Measurements from ENCODE around the gene PRKAG2.
"Not testable (repeated sequence)": the region's sequence is repeated elsewhere in the genome, so short reads cannot be mapped to it uniquely, and the experiment has no call there.

Gene PRKAG2

DNA sequence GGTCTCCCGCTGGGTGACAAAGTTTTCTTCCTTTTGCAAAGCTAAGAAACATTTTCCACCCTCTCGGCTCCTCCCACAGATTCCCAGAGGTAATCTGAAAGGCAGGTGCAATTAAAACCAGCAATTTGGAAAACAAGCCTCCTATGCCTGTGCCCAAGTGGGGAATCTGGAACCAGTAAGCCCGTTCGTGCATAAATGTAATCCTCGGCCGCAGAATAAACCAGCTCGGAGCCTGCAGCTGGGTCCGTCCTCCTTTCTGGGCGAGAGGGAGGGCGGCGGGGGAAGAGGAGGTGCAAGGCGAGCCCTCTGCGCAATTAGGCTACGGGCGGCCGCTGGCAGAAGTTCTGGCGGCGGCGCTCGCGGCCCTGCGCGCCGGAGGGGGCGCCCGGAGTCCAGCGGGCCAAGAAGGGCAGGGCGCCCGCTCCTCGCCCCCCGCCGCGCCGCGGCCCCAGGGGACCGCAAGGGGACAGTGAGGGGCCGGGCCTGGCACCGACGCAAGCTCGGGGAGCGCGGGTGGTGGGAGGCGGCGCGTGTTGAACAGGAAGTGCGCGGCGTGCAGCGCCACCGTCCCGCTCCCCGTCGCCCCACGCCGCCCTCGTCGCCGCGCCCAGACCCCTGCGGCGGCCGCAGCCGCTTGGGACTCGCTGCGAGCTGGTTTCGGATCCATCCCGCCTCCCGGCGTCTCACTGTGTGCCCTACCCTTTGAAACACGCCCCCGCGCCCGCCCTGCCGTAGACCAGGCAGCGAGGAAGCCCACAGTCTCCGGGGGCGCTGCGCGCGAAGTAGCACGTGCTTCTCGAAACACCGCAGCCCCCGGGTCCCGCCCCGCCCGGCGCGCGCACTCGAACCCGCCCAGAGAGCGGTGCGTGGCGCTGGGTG is at the start of gene PRKAG2:
Gene PRKAG2, minus strand, starts transcription at position 217 of the 879 bp plus-strand sequence. CDS start 495 bp downstream, outside the sequence.
- DNase-seq: peak; percentile 15

DNA sequence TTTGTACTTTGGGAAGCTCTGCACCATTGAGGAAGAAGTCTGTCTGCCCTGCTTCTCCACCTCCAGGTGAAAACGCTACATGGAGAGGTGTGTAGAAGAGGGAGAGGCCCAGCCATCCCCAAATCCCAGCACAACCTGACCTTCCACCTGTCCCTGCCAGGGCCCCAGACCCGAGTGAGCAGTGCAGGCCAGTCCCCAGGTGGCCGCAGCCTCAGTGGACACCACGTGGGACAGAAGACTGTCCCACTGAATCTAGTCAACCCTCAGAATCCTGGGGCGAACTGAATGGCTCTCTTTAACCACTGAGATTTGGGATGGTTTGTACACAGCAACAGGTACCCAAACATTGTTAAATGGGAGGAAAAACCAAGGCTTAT is 49.4 kb upstream of the PRKAG2 start:
- DNase-seq: no peak

DNA sequence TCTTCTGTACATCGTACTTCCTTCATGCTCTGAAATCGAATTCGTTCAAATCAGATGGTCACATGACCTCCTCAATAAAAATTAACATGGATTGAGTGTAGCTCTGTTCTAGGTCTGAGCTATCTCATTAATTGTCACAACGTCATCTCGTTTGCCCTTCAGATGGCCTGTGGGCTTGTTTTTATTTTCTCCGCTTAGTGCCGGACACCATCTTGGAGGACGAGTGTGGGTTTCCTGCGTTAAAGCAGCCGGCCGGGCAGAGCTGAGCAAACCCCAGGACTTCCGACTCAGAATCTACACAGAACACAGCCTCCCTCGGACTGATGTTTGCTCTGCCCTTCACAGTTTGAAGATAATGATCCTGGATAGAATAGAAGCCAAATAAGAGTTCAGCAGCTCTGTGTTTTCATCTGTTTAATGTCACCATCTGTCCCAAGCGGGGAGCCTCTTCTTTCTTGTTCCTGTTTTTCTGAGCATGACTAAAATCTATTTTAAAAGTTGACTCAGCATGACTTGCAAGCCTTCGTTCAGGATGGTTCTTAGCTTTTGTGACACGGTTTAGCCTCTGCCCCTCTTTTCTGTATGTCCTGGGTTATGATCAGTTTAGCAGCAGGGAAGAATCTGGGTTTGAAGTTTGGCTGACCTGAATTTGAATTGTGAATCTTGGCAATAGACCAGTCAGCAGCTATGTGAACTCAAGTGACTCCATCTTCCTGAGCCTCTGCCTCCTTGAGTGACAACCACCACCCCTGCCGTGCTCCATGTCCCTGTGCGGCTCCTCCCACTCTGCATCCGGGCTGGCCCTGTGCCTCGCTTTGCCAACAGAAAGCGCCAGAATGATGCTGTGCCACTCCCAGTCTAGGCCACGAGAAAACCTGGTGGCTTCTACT is 48.8 kb upstream of the PRKAG2 start:
- no peak for DNase-seq

DNA sequence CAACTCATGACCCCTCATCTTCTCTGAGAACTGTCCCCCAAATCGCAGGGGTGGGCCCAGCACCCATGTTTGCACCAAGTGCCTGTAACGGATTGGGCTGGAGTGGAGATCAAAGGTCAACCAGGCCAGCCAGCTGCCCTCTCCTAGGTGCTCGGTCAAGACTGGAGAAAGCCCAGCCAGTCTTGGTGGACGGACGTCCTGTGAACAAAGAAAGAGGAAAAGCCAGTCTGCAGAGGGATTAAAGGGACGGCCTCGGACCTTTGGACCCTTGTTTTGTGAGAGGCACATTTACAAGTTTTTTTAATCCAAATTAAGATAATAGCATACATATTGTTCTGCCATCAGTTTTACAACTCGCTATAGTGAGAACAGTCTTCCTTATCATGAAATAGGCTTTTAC is 47.6 kb upstream of the PRKAG2 start:
- no peak for DNase-seq

DNA sequence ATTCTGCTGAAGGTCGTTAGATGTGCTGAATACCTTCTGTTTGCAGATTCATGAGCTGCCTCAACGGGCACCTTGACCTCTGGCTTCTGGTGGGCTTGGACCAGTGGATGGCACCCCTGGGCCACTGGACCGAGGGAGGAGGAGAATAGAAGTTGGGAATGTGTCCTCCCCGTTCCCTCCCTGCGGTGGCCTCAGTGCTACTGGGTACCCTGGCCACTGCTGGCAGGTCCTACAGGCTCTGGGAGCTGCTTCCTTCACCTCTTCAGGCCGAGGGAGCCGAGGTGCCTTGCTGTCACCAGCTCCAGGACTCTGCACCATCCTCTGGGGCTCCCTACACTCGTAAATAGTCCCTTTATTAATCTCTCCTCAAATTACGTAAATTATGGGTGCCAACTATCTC is 47.1 kb upstream of the PRKAG2 start:
- DNase-seq: no peak

DNA sequence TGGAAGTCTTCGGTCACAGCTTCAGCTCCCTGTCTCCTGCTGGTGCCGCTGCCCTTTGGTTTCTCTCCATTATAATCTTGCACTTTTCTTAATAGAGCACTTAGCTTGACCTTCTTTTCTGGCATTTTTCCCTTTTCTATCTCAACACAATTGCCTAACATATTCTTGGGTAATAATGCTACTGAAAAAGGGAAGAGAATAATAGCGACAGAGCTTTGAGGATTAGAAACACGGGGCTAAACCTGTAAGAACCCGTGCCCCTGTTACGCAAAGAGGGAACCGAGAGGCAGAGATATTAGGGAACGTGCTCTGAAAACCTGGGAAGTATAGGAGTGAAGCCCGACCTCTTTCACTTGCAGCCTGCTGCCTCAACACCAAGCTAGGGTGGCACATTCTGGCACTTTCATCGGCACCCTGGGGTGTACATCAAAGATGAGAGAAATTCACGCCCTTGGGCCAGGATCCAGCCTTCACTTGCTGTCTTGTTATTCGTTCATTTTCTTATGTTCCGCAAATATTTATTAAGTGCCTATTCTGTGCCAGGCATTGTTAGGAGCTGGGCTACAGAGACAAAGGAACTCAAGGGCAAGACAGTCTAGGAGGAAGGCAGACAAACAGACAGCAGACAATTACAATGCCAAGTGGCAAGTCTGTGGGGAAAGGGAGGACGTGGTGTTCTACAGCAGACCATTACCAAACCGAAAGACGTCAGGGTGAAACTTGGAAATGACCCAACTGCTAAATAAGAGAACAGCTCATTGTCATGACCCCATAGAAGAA is 46.4 kb upstream of the PRKAG2 start:
- DNase-seq: no peak

DNA sequence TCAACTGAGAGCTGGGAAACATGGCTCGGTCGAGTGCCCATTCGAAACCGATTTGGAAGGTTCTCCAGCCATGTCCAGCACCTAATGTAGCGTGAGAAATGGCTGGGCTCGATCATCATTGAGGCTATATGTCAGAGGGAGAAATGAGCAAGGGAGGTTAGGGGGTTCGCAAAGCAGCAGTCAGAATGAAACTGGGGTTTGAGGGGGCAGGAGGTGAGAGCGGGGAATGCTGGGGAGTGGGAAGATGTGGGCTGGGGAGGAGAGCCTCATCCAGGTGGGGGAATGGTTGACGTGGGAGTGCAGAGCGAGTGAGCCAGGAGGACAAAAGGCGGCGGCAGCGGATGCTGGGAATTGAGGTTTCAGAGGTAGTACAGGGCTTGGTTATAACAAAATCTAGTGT is 44.5 kb upstream of the PRKAG2 start:
- no peak for DNase-seq

DNA sequence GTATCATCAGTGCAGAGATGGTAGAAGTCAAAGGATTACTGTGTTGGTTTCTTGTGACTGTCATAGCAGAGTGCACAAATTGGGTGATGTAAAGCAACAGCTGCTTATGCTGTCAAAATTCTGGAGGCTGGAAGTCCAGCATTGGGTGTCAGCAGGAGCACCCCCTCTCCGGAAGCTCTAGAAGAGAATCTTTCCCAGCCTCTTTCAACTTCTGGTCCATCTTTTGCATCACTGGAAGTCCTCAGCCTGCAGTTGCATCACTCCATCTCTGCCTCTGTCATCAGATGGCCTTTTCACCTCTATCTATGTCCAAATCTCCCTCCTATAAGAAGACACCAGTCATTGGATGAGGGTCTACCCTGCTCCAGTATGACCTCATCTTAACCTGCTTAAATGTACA is 43.6 kb upstream of the PRKAG2 start:
- no peak for DNase-seq

DNA sequence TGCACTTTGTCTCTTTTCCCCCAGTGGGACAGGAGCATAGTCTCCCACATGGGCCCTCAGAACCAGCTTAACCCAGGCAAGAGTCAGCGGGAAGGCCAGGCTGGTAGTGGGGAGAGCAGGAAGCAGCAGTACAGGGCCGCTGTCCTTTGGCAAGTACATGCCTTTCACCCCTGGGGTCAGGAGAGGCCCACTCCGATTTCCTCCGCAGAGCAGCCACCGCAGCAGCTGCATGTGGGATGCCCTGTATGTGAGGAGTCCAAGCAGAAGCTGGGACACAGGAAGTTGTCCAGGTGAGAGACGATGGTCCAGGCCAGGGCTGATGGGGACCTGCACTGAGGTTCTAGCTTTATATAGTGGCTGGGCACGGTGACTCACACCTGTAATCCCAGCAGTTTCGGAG is 42.7 kb upstream of the PRKAG2 start:
- no peak for DNase-seq

DNA sequence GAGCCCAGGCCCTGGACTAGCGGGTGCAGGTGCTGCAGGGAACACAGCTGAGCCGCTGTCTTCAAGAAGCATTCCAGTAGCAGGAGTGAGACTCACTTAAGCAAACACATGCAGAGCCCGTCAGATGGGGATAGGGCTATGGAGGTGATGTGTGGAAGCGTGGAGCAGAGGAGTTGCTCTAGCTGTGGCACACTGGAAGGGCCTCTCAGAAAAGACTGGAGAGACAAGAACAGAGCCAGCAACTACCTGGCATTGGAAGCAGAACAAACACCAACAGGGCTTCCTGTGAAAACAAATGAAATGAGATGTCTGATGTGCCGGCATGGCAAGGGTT is 41.6 kb upstream of the PRKAG2 start:
- DNase-seq: no peak

DNA sequence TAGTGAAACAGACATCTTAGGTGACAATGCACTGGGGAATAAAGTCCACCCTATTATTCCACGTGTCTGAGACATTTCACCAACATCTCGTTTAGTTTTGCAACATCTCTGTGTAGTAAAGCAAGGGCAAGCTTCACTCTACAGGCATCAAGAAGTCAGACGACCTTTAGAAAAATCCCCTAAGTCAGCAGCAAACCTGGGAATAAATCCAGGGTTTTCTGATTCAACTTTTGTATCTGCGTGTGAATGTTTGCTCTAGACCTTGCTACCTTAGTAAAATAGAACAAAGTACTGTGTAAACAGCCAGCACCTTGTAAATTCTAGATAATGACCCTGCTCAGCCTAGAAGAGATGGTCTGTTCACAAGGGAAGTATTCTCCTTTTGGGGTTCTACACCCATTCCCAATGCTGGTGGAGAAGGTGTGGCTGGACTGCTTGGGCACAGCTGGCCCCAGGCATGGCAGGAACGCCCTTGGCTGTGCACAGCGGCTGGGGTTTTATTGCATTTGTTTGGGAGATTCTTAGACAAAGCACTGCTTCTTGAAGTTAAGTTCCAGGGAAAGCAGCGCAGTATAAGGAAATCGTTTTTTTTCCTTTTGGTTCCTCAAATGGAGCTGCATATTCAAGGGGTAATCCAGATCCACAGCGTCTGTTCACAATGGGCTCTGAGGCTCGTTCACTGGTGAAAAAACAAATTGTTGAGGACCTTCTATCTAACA is 41.0 kb upstream of the PRKAG2 start:
- no peak for DNase-seq

DNA sequence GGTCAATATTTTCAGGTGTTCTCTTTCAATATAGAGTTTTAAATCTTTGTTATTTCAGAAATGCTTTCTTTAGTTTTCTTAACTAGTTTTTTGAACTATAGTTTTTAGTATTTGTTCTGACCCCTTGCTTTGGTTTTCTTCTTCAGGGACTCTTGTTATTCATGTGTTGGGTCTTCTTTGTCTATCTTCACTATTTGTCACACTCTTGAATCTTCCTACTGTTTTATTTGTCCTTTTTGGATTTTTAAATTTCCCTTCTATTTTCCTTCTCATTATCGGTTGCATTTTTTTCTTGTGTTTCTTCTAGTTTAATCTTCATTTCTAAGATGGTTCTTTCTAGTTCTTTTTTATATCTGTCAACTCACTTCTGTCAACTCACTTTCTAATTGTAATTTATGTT is 37.1 kb upstream of the PRKAG2 start:
- no peak for DNase-seq

DNA sequence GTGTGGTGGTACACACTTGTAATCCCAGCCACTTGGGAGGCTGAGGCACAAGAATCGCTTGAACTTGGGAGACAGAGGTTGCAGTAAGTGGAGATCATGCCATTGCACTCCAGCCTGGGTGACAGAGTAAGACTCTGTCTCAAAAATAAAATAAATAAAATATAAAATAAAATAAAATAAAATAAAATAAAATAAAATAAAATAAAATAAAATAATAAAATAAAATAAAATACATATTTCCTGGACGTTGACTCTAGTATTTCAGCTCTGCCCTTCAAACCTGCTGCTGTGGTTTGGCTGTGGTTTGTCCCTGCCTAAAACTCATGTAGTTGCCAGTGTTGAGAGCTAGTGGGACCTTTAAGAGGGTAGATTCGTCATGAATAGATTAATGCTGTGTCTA is 33.7 kb upstream of the PRKAG2 start:
- not testable (repeated sequence) for DNase-seq

DNA sequence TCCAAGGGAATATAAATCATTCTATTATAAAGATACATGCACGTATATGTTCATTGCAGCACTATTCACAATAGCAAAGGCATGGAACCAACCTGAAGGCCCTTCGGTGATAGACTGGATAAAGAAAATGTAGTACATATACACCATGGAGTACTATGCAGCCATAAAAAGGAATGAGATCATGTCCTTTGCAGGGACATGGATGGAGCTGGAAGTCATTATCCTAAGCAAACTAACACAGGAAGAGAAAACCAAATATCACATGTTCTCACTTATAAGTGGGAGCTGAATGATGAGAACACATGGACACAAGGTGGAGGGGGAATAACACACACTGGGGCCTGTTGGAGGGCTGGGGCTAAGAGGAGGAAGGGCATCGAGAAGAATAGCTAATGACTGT is 30.2 kb upstream of the PRKAG2 start:
- DNase-seq: not testable (repeated sequence)

DNA sequence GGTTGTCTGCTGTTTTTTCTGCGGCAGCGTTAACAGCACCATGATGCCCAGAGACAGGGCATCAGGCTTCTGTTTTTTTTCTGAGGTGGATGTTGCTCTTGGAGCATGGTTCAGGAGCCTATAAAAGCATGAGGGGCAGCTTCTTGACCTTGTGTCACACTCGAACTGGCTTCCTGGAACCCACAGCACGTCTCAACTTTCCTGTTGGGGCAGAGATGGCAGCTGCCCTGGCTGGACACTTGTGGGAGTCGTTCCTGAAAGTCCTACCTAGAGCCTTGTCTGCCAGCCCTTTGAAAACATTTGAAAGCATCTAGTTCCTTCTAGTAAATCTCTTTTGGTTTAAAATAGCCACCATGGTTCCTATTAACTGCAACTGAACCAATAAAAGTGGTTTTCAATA is 28.9 kb upstream of the PRKAG2 start:
- DNase-seq: no peak

DNA sequence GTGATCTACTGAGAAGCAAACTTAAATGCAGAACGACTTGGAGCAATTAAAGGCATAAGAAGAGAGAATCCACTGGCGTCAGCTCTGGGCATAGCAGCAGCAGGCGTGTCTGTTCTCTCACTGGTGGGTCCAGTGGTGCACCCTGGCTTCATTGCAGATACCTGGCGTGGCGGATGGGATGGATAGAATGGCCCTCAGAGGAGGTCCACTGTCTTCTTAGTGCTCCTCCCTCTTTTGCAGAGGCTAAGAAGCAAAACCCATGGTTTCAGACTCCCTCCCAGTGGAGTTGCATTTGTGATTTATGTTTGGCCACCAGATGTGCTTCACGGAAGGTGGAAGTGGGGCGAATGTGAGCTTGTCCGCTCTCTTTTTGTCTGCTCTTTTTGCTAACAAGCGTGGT is 28.4 kb upstream of the PRKAG2 start:
- DNase-seq: no peak

DNA sequence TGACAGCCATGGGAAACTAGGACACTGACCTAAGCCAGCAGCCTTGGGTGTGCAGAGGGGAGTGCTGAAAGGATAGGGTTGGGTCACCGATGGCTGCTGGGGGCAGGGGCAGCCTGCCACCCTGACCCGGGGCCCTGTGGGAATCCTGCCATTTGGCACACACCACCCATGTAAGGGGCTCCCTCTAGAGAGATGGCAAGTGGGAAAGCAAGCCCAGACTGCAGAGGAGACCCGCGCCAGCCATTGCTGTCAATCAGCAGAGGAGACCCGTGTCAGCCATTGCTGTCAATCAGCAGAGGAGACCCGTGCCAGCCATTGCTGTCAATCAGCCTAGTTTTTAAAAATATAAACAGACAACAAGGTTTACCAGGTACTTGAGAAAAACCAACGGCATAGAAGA is 27.4 kb upstream of the PRKAG2 start:
- no peak for DNase-seq

DNA sequence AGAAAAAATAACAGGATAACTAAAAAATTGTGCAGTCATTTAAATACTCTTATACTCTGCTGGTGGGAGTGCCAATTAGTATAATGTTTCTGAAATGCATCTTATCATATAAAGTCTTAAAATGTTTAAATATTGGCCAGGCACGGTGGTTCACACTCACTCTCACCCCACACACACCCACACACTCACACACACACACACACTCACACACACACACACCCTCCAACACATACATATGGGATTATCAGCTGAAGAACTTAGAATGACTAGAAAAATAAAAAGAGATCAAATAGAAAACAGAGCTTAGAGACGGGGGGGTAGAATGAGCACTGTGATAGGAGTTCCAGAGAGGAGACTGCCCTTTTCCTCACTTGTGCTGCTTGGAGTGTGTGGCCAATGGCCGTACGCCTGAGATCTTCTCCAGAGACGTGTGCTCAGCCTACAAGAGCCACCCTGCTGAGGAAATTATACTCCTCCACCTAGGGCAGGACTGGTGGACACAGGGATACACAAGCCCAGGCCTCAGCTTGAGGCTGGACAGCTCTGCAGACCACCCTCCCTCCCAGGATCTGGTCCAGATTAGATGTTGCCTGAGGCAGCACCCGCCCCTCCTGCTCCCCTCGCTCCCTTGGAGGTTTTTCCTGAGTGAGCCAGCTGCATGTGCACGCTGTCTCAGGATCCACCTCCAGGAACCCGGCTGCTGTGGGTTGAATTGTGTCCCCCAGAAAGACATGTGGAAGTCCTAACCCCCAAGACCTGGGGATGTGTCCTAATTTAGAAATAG is 26.5 kb upstream of the PRKAG2 start:
- no peak for DNase-seq

DNA sequence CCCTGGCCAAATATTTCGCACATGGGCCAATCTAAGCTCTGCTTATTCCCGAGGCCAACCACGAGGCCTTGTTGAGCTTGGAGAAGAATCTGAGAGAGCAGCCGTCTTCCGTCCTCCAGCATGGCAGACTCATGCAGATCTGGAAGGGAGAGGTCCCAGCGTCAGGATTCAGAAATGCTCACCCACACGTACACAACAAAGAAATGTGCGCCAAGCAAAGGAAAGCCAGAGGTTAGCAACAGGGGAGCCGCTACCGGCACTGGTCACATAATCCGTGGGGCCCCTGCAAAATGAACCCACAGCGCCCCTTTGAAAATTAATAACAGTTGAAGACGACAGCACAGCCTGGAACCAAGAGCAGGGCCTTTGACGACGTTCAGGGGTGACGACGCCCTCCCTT is 25.4 kb upstream of the PRKAG2 start:
- DNase-seq: no peak

DNA sequence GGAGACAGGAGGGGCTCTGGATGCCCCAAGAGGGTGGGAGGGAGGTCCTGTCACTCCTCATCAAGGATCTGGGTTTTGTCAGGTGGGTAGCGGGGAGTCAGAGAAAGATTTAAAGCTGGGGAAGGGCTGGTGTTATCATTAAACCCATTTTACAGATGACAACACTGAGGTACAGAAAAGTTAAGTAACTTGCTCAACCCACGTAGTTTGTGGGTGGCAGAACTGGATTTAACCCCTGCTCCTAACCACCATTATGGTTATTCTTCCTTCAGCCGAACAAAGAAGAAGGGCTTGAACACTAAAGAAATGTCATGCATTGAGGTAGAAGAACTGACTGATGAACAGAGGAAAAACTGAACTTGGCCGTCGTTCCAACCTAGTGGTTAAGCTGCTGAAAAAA is 24.9 kb upstream of the PRKAG2 start:
- no peak for DNase-seq

DNA sequence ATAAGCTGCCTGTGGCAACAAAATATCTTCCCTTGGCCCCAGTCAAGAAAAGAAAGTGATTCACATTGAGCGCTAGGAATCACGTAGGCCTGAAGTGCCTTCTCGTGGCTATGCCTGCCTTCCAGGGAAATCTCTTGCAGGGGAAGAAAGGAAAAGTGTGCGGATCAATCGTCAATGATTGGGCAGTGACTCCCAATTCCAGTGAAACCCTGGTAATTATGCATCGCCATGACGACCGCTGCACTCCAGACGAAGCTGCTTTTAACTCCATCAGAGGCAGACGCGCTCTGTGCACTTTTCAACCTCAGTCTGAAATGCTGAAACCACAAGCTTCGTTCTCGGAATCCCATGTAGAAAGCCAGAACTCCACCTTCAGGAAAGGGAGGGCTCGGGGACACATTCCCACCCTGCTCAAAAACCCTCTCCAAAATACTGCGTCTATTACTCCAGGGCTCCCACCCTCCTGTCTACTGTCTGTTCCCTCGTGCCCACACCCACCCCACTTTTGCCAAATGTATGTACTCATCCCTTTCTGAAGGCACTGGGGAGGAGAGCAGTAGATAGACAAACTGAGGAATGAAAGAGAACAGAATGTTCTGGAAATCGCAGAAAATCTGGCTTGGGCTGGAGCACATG is 24.2 kb upstream of the PRKAG2 start:
- no peak for DNase-seq

Measured in NCI-H1436 (cell line).